Peyer's patch (tissue), 4 donors: ENCODE measurements around the gene AK8.

Source experiments
- CTCF ChIP-seq, 6 experiments: fragments of 450-650 bp in 4 of 6; fragments of 200-600 bp in 2 of 6; sonication (generic) in 1 of 6; IDR thresholded peaks; one replicate each; pipeline ENCODE4 v1.5.1; 2017 to 2019; ENCODE audit warnings: antibody characterized with exemption in 6 of 6, mild to moderate bottlenecking in 3 of 6, moderate library complexity in 1 of 6
- POLR2A ChIP-seq, 2 donors: fragments of 450-650 bp; IDR thresholded peaks; one replicate each; pipeline ENCODE4 v1.5.1; 2017; ENCODE audit warnings: antibody characterized with exemption in 2 of 2, mild to moderate bottlenecking in 2 of 2, moderate library complexity in 2 of 2

GRCh38 chr9:132823370-132824145, 54.5 kb downstream of the AK8 start:
- no peak for TF ChIP-seq CTCF (IDR thresholded peaks at IDR 0.05)
- no peak for TF ChIP-seq POLR2A (IDR thresholded peaks at IDR 0.05)
